Measurements from ENCODE around the gene MYCN. TPM values are rescaled to one million over a fixed set of nuclear protein-coding genes. Genes with fewer than 3 reads are reported as not detected.

The MYCN gene
- total and polyA plus RNA-seq, 2 of the 8 experiments (the other 6 are each of a cell fraction or from before 2014, with no cell fraction given): 87.8 to 137 TPM

GRCh38 chr2:15897431-15898098 is 42.8 kb upstream of the MYCN start (continued):
- TF ChIP-seq RFX5 (IDR thresholded peaks at IDR 0.05; ENCODE audit: borderline replicate concordance, low read depth, low read length) (no peak), POLR2AphosphoS5 (IDR thresholded peaks at IDR 0.05; ENCODE audit: low read depth, low read length) (no peak), GTF2F1 (IDR thresholded peaks at IDR 0.05; ENCODE audit: borderline replicate concordance, low read depth, low read length) (no peak), KDM1A (IDR thresholded peaks at IDR 0.05; ENCODE audit: borderline replicate concordance, low read length) (no peak)
